K562 (cell line): ENCODE measurements around the gene TCIRG1. TPM values are rescaled to one million over a fixed set of nuclear protein-coding genes. Genes with fewer than 3 reads are reported as not detected.

Source experiments
- ARID3B ChIP-seq: fragments of 250-450 bp; sonication (Bioruptor Pico); IDR thresholded peaks from 2 replicates; pipeline ENCODE4 v1.4.0; 2020; ENCODE audit warnings: borderline replicate concordance
- BHLHE40 ChIP-seq: IDR thresholded peaks from 2 replicates; pipeline ENCODE4 v1.6.1; 2011; ENCODE audit warnings: low read length, improper control_type of control experiment
- DDX20 ChIP-seq: fragments of 450-650 bp; IDR thresholded peaks from 2 replicates; pipeline ENCODE4 v1.6.1; 2016; ENCODE audit warnings: missing genetic modification characterization, low read depth, mild to moderate bottlenecking, missing compliant biosample characterization, moderate library complexity
- FOXJ3 ChIP-seq: sonication (generic); formaldehyde crosslinking; IDR thresholded peaks from 2 replicates; pipeline ENCODE4 v1.4.0; 2020; ENCODE audit warnings: mild to moderate bottlenecking, missing genetic modification reagents
- FOXP1 ChIP-seq: sonication (generic); formaldehyde crosslinking; IDR thresholded peaks from 2 replicates; pipeline ENCODE4 v1.8.0; 2022; ENCODE audit warnings: mild to moderate bottlenecking, missing genetic modification reagents
- HNRNPH1 ChIP-seq: fragments of 200-400 bp; formaldehyde crosslinking; optimal IDR thresholded peaks from 2 replicates; pipeline ENCODE3; 2017; ENCODE audit warnings: low read depth, mild to moderate bottlenecking, low read length, moderate library complexity
- NR4A1 ChIP-seq, 2 experiments: fragments of 250-450 bp in 1 of 2; fragments of 450-650 bp in 1 of 2; sonication (Bioruptor Pico) in 1 of 2; IDR thresholded peaks; 2 replicates each; pipeline versions ENCODE4 v1.4.0 to v1.6.1; 2016 to 2020; ENCODE audit warnings: mild to moderate bottlenecking in 2 of 2, missing compliant biosample characterization in 1 of 2, missing genetic modification characterization in 1 of 2, moderate library complexity in 1 of 2
- PHB ChIP-seq: fragments of 250-450 bp; sonication (Bioruptor Pico); IDR thresholded peaks from 2 replicates; pipeline ENCODE4 v1.5.0; 2021
- PHB2 ChIP-seq: fragments of 450-650 bp; IDR thresholded peaks from 2 replicates; pipeline ENCODE4 v1.6.1; 2017; ENCODE audit warnings: low read depth
- SIN3A ChIP-seq, 2 experiments: fragments of 150-350 bp in 1 of 2; IDR thresholded peaks; 2 replicates each; pipeline ENCODE4 v1.6.1; 2011 to 2016; ENCODE audit warnings: borderline replicate concordance in 2 of 2, low read depth in 2 of 2, low read length in 2 of 2, mild to moderate bottlenecking in 2 of 2, moderate library complexity in 2 of 2; ENCODE audit not compliant: control insufficient read depth in 1 of 2
- SMAD2 ChIP-seq: fragments of 150-350 bp; IDR thresholded peaks from 2 replicates; pipeline ENCODE4 v1.6.1; 2014; ENCODE audit warnings: low read depth, mild to moderate bottlenecking, low read length
- SMAD4 ChIP-seq: fragments of 250-450 bp; sonication (Bioruptor Pico); conservative IDR thresholded peaks from 2 replicates; pipeline ENCODE4 v1.8.0; 2021; ENCODE audit warnings: inconsistent platforms, mild to moderate bottlenecking, moderate library complexity
- SNRNP70 ChIP-seq: fragments of 200-400 bp; formaldehyde crosslinking; optimal IDR thresholded peaks from 2 replicates; pipeline ENCODE3; 2017; ENCODE audit warnings: low read depth, low read length
- STAT5A ChIP-seq: IDR thresholded peaks from 2 replicates; pipeline ENCODE4 v1.6.1; 2012; ENCODE audit warnings: low read length, inconsistent platforms, borderline replicate concordance
- U2AF1 ChIP-seq: fragments of 200-400 bp; formaldehyde crosslinking; optimal IDR thresholded peaks from 2 replicates; pipeline ENCODE3; 2017; ENCODE audit warnings: mild to moderate bottlenecking, low read depth, low read length, moderate library complexity
- ZBTB5 ChIP-seq: fragments of 450-650 bp; IDR thresholded peaks from 2 replicates; pipeline ENCODE4 v1.6.1; 2017; ENCODE audit warnings: antibody characterized with exemption
- ZNF431 ChIP-seq: sonication (generic); formaldehyde crosslinking; IDR thresholded peaks from 2 replicates; pipeline ENCODE4 v1.8.0; 2022; ENCODE audit warnings: mild to moderate bottlenecking, missing genetic modification reagents
- polyA plus RNA-seq, 8 experiments: library from polyadenylated mRNA; depleted of rRNA in 4 of 8; stranded (reverse) in 5 of 8; unstranded in 3 of 8; fragments of >200 nt; fragmentation: Nextera tagmentation in 2 of 8; fragmentation: Illumina TruSeq in 1 of 8; extraction: Ambion mirVana in 2 of 8; extraction: Trizol in 1 of 8; gene quantifications; 2 replicates each; pipeline versions ENCODE4 v1.2.1 to v1.2.3, GENCODE V29; 2011 to 2014; ENCODE audit warnings: inconsistent platforms in 1 of 8, missing spikeins in 1 of 8
- total RNA-seq, 7 experiments: library from RNA; depleted of rRNA in 6 of 7; stranded (reverse); fragments of >200 nt in 6 of 7; fragmentation: Illumina TruSeq in 2 of 7; extraction: Trizol in 2 of 7; gene quantifications; 2 replicates each; pipeline versions ENCODE4 v1.2.1 to v1.2.3, GENCODE V29; 2011 to 2021; ENCODE audit warnings: low replicate concordance in 1 of 7
- TF ChIP-seq, protein P1 (sequence below): fragments of 450-650 bp; IDR thresholded peaks from 2 replicates; pipeline ENCODE4 v1.6.1; 2016
- TF ChIP-seq, protein P2 (sequence below), 3 experiments: fragments of 200-800 bp in 1 of 3; sonication (Bioruptor generic) in 1 of 3; sonication (generic) in 1 of 3; formaldehyde crosslinking in 1 of 3; IDR thresholded peaks; 2 replicates each; pipeline versions ENCODE4 v1.6.1 to v1.8.0; 2016 to 2022; ENCODE audit warnings: mild to moderate bottlenecking in 2 of 3, missing compliant biosample characterization in 2 of 3, missing genetic modification characterization in 2 of 3, missing genetic modification reagents in 1 of 3
- TF ChIP-seq, protein P3 (sequence below): fragments of 250-450 bp; sonication (Bioruptor Pico); IDR thresholded peaks from 2 replicates; pipeline ENCODE4 v1.6.1; 2021; ENCODE audit warnings: mild to moderate bottlenecking

The TCIRG1 gene
- total and polyA plus RNA-seq, 9 of the 15 experiments (the other 6 are each of a cell fraction or from before 2014, with no cell fraction given): 0.49 to 143 (median 24.4) TPM

GRCh38 chr11:68030318-68031143, 8.3 kb upstream of the TCIRG1 start, which contains the start of gene NDUFS8 (continued):
- TF ChIP-seq NR4A1 (CRISPR knock-in tag; IDR thresholded peaks at IDR 0.05): no peak
- TF ChIP-seq NR4A1 (tag; IDR thresholded peaks at IDR 0.05): no peak
- TF ChIP-seq, protein P1, sequence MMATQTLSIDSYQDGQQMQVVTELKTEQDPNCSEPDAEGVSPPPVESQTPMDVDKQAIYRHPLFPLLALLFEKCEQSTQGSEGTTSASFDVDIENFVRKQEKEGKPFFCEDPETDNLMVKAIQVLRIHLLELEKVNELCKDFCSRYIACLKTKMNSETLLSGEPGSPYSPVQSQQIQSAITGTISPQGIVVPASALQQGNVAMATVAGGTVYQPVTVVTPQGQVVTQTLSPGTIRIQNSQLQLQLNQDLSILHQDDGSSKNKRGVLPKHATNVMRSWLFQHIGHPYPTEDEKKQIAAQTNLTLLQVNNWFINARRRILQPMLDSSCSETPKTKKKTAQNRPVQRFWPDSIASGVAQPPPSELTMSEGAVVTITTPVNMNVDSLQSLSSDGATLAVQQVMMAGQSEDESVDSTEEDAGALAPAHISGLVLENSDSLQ: peak; percentile 97
- no peak for TF ChIP-seq FOXP1 (CRISPR knock-in tag)
- TF ChIP-seq, protein P2, sequence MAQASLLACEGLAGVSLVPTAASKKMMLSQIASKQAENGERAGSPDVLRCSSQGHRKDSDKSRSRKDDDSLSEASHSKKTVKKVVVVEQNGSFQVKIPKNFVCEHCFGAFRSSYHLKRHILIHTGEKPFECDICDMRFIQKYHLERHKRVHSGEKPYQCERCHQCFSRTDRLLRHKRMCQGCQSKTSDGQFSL (CRISPR knock-in tag; IDR thresholded peaks at IDR 0.05): no peak
- TF ChIP-seq, protein P2 (tag; IDR thresholded peaks at IDR 0.05): no peak
- no peak for TF ChIP-seq ZBTB5
- TF ChIP-seq DDX20 (tag): no peak
- TF ChIP-seq ARID3B (CRISPR knock-in tag): no peak
- no peak for TF ChIP-seq STAT5A
- no peak; a peak in 2 of 4 replicates for TF ChIP-seq SIN3A (IDR thresholded peaks at IDR 0.05; ENCODE audit: borderline replicate concordance in 2 of 2, control insufficient read depth in 1 of 2, low read depth in 2 of 2, low read length in 2 of 2)
- TF ChIP-seq ZNF431 (CRISPR knock-in tag): no peak; the same call in 1 of the 2 replicates
- no peak for TF ChIP-seq PHB2
- peak; percentile 40; the same call in 1 of the 2 replicates for TF ChIP-seq PHB (CRISPR knock-in tag)
- TF ChIP-seq, protein P3, sequence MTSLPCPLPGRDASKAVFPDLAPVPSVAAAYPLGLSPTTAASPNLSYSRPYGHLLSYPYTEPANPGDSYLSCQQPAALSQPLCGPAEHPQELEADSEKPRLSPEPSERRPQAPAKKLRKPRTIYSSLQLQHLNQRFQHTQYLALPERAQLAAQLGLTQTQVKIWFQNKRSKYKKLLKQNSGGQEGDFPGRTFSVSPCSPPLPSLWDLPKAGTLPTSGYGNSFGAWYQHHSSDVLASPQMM (CRISPR knock-in tag): no peak
- TF ChIP-seq SMAD4 (CRISPR knock-in tag): 0 out of 2 replicates have a peak, but pooled peaks have one; percentile 48
- TF ChIP-seq SMAD2: no peak
- no peak for TF ChIP-seq SNRNP70
- no peak for TF ChIP-seq HNRNPH1
- TF ChIP-seq BHLHE40: no peak; the same call in 1 of the 2 replicates
- TF ChIP-seq U2AF1: no peak
- TF ChIP-seq FOXJ3 (CRISPR knock-in tag): no peak
